ENCODE results near the gene CFAP298.

GRCh38 chr21:32608851-32609250 lies 3.3 kb downstream of the CFAP298 start:
- TF ChIP-seq CTCF (conservative IDR thresholded peaks at IDR 0.05; ENCODE audit: low read depth, low read length) (no peak), EZH2 (IDR thresholded peaks at IDR 0.05; ENCODE audit: low read length, unreplicated experiment) (no peak)

Data from PC-3 (cell line).